Measurements from ENCODE around the gene TIMP3.

TIMP3 gene

DNA sequence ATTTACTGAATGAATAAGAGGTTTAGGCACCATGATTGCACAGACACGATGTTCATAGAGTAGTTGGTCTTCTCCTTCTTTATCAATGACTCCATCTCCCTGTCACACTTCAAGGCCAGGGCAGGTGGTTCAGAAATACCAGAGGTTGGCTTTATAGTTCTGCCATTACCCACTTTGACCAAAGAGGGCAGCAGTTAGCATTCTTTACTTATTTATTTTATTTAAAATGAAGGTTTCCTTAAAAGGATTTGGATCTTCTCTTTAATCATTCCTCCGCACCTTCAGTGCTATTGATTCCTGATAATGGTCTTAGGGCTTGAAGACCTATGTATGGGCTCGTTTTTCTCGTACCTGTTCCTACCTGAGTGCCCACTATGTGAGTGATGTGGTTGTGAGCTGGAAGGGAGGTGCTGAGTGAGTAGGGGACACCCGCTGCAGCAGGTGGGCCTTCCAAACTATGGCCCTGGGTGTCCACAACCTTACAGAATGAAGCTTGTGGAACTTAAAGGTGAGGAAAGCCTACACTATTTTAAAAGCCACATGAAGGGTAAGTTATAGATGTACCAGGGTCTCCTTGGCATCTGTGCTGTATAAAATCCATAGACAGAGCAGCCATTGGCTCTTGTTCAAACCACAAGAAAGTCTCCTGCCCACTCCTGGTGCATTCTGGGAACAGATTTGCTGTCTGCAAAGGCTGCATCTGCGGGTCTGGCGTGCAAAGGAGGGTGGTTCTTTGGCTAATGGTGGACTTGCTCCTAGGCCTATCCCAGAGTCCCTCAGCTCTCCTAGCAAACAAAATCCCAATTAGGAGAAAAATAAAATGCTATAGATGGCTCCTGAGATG is 35.0 kb downstream of the TIMP3 start:
- Histone ChIP-seq H3K36me3 (ENCODE audit: insufficient read depth, low read length) (no peaks in the 10 kb centered on the region), H3K27me3 (ENCODE audit: insufficient read depth, low read length) (no peaks in the 10 kb centered on the region), H3K9me3 (ENCODE audit: insufficient read depth, low read depth, low read length) (no peaks in the 10 kb centered on the region), H3K9ac (ENCODE audit: low read depth, low read length) (no peak overlapping the region), H3K4me3 (ENCODE audit: low read length) (no peak overlapping the region), H3K27ac (ENCODE audit: low read depth, low read length) (no peak overlapping the region), H3K4me1 (ENCODE audit: insufficient read depth, low read length) (no peaks in the 10 kb centered on the region)
- WGBS = 79% methylated on average over 7 of the region's 7 CpGs

DNA sequence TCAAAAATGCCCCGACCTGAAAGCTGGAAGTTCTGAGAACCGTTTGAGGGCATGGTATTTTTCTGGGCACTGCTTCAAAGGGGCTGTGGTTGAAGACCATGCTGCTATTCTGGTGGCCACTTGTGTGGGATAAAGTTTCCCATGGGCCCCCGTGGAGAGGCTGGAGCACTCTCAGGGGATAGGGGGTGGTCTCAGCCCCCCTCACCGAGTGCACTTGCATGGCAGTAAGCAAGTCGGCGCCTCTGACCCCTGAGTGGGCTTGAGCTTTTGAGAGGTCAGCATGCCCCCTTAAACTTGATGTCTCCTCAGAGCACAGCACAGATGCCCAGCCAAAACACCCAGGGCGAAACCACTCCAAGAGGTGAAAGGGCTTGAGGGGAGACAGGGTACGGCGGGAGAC is 35.6 kb downstream of the TIMP3 start:
- Histone ChIP-seq H3K9ac (ENCODE audit: low read depth, low read length) (no peak overlapping the region), H3K9me3 (ENCODE audit: insufficient read depth, low read depth, low read length) (no peaks in the 10 kb centered on the region), H3K4me1 (ENCODE audit: insufficient read depth, low read length) (no peaks in the 10 kb centered on the region), H3K27ac (ENCODE audit: low read depth, low read length) (no peak overlapping the region), H3K27me3 (ENCODE audit: insufficient read depth, low read length) (no peaks in the 10 kb centered on the region), H3K36me3 (ENCODE audit: insufficient read depth, low read length) (no peaks in the 10 kb centered on the region), H3K4me3 (ENCODE audit: low read length) (no peak overlapping the region)
- 88% methylated on average over 9 of the region's 9 CpGs for WGBS

DNA sequence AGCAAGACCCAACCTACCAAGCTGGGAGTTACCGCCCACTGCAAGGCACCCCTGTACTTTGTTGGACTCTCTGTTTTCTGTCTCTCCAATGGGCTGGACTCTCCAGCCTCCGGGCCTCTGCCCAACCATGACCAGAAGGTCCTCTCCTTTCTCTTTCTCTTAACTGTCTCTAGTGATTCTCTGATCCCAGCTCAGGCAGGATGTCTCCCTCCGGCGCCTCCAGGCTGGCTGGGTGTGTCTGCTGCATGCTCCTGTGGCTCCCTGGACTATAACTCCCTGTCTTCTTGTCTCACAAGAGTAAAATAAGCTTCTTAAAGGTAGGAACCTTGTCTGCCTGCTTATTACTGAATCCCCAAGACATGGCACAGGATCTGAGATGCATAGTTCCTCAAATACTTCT is 36.3 kb downstream of the TIMP3 start:
- Histone ChIP-seq H3K27ac (ENCODE audit: low read depth, low read length) (no peak overlapping the region), H3K9me3 (ENCODE audit: insufficient read depth, low read depth, low read length) (no peaks in the 10 kb centered on the region), H3K4me1 (ENCODE audit: insufficient read depth, low read length) (no peaks in the 10 kb centered on the region), H3K36me3 (ENCODE audit: insufficient read depth, low read length) (no peaks in the 10 kb centered on the region), H3K27me3 (ENCODE audit: insufficient read depth, low read length) (no peaks in the 10 kb centered on the region), H3K9ac (ENCODE audit: low read depth, low read length) (no peak overlapping the region), H3K4me3 (ENCODE audit: low read length) (no peak overlapping the region)
- 94% methylated on average over 4 of the region's 4 CpGs for WGBS

DNA sequence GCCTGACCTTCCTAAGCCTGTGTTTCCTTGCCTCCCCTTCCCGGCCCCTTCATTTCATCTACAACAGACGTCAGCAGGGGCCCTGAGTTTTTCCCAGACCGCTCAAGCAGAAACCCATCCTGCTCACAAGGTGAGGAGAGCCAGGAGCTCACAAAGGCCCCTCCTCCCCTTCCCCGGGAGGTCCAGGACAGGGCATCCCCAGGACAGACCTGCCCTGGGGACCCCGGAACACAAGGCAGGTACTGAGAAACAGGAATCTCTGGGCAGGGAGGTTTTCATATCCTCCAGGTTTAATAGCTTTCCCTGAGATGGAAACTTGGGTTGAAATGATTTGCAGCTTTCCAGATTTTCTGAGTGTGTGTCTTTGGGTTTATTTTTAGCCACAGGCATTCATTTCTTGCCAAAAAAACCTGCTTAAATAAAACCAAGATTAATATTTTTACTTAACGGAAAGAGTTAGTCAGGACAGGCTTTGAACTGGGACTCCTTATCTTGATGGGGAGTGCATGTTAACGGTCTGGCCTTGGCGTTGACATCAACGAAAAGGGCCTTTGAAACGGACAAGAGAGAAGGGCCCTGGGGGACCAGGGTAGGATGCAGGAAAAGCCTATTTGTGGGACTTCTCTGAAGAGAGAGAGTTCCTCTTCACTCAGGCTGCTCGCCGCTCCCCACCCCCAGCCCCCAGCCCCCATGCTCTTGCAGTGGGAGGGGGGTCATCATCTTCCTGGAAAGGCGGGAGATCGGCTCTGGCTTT is 38.5 kb downstream of the TIMP3 start:
- 84% methylated on average over 14 of the region's 14 CpGs for WGBS

DNA sequence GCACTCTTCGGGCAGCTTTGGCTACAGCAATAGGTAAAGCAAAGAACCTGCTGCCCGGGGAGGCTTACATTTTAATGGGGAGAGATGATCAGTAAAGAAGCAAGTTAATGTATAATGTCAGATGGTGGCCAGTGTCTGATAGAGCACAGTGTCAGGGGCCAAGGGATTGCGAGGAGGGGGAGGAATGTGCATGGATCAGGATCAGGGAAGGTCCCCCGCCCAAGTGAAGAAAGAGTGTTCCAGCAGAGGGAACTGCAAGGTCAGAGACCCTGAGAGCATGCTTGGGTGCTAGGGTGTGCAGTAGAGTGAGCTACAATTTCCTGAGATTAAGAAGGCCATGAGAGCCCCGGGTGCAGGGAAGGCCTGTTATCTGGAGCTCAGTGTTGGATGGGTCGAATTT is 39.7 kb downstream of the TIMP3 start:
- H3K4me3 ChIP-seq (ENCODE audit: low read length) = no peak overlapping the region
- no peak overlapping the region for H3K27ac ChIP-seq (ENCODE audit: low read depth, low read length)
- H3K4me1 ChIP-seq (ENCODE audit: insufficient read depth, low read length) = no peaks in the 10 kb centered on the region
- 90% methylated on average over 6 of the region's 6 CpGs for WGBS
- no peaks in the 10 kb centered on the region for H3K9me3 ChIP-seq (ENCODE audit: insufficient read depth, low read depth, low read length)
- H3K27me3 ChIP-seq (ENCODE audit: insufficient read depth, low read length) = no peaks in the 10 kb centered on the region
- 0 out of 2 replicates have a peak, but pooled peaks cover 3% of the 10 kb centered on the region for H3K36me3 ChIP-seq (ENCODE audit: insufficient read depth, low read length)
- no peak overlapping the region for H3K9ac ChIP-seq (ENCODE audit: low read depth, low read length)

More for the DNA sequence above, 38.5 kb downstream of the TIMP3 start:
- Histone ChIP-seq H3K4me1 (ENCODE audit: insufficient read depth, low read length) (no peaks in the 10 kb centered on the region), H3K36me3 (ENCODE audit: insufficient read depth, low read length) (0 out of 2 replicates have a peak, but pooled peaks cover 3% of the 10 kb centered on the region), H3K4me3 (ENCODE audit: low read length) (no peak overlapping the region), H3K27me3 (ENCODE audit: insufficient read depth, low read length) (no peaks in the 10 kb centered on the region), H3K9ac (ENCODE audit: low read depth, low read length) (no peak overlapping the region), H3K27ac (ENCODE audit: low read depth, low read length) (no peak overlapping the region), H3K9me3 (ENCODE audit: insufficient read depth, low read depth, low read length) (no peaks in the 10 kb centered on the region)

DNA sequence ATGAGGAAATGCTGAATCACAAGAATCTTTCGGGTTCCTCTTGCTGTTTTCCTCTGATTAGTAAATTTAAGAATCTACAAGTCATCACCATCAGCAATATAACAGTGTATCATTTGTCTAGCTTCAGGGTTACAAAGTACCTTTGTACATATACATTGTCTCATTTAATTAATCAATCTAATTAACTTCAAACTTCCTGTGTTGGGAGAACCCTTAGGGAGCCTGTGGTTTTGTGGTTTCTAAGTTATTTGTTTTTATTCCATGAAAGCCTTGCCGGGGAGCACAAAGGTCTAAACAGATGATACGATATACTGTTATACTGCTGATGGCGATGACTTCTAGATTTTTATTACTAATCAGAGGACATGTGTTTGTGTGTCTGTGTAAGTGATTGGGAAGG is 41.0 kb downstream of the TIMP3 start:
- H3K27ac ChIP-seq (ENCODE audit: low read depth, low read length) = no peak overlapping the region
- no peak overlapping the region for H3K4me3 ChIP-seq (ENCODE audit: low read length)
- H3K36me3 ChIP-seq (ENCODE audit: insufficient read depth, low read length) = 0 out of 2 replicates have a peak, but pooled peaks cover 3% of the 10 kb centered on the region
- H3K9me3 ChIP-seq (ENCODE audit: insufficient read depth, low read depth, low read length) = no peaks in the 10 kb centered on the region
- H3K27me3 ChIP-seq (ENCODE audit: insufficient read depth, low read length) = no peaks in the 10 kb centered on the region
- WGBS = 89% methylated on average over 4 of the region's 4 CpGs
- H3K4me1 ChIP-seq (ENCODE audit: insufficient read depth, low read length) = no peaks in the 10 kb centered on the region
- no peak overlapping the region for H3K9ac ChIP-seq (ENCODE audit: low read depth, low read length)

DNA sequence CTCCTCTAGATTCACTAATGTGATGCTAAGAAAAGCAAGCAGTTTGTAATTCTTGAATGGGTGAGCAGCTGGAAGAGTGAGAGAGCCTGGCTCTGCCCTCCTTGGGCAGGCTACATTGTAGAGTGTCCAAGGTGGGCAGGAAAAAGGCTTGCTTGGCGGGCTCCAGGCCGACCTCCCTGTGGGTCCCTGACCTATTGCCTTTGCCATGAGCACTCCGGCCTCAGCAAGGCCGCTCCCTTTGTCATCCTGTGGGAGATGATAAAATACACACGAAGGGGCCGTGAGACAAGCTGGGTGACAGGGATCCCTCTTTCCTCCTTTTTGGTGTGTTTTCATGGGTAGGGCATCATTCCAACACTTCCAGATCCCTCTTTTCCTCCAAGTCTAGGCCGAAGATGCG is 41.8 kb downstream of the TIMP3 start:
- WGBS = 94% methylated on average over 8 of the region's 8 CpGs
- Histone ChIP-seq H3K4me1 (ENCODE audit: insufficient read depth, low read length) (no peaks in the 10 kb centered on the region), H3K9ac (ENCODE audit: low read depth, low read length) (no peak overlapping the region), H3K27ac (ENCODE audit: low read depth, low read length) (no peak overlapping the region), H3K9me3 (ENCODE audit: insufficient read depth, low read depth, low read length) (no peaks in the 10 kb centered on the region), H3K27me3 (ENCODE audit: insufficient read depth, low read length) (no peaks in the 10 kb centered on the region), H3K36me3 (ENCODE audit: insufficient read depth, low read length) (0 out of 2 replicates have a peak, but pooled peaks cover 3% of the 10 kb centered on the region), H3K4me3 (ENCODE audit: low read length) (no peak overlapping the region)

DNA sequence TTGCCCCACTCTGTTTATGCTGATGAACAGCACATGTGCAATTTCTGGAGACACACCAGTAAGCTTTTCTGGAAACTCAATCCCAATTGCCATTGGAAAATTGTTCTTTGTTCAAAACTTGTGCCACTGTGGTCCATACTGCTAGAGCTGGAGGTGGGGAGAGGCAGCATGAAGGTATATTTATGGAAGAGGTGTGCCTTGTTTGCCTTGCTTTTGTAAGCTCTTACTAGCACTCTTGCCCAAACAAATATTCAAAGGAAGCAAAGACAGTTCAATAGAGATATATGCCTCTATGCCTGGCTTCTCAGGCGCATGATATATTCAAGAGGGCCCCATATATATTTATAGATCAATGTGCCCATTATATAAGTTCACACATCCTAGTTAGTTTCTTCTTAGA is 42.7 kb downstream of the TIMP3 start:
- Histone ChIP-seq H3K4me1 (ENCODE audit: insufficient read depth, low read length) (no peaks in the 10 kb centered on the region), H3K27me3 (ENCODE audit: insufficient read depth, low read length) (no peaks in the 10 kb centered on the region), H3K36me3 (ENCODE audit: insufficient read depth, low read length) (0 out of 2 replicates have a peak, but pooled peaks cover 3% of the 10 kb centered on the region), H3K9ac (ENCODE audit: low read depth, low read length) (no peak overlapping the region), H3K9me3 (ENCODE audit: insufficient read depth, low read depth, low read length) (no peaks in the 10 kb centered on the region), H3K4me3 (ENCODE audit: low read length) (no peak overlapping the region), H3K27ac (ENCODE audit: low read depth, low read length) (no peak overlapping the region)
- WGBS = 100% methylated on average over 1 of the region's 1 CpG

DNA sequence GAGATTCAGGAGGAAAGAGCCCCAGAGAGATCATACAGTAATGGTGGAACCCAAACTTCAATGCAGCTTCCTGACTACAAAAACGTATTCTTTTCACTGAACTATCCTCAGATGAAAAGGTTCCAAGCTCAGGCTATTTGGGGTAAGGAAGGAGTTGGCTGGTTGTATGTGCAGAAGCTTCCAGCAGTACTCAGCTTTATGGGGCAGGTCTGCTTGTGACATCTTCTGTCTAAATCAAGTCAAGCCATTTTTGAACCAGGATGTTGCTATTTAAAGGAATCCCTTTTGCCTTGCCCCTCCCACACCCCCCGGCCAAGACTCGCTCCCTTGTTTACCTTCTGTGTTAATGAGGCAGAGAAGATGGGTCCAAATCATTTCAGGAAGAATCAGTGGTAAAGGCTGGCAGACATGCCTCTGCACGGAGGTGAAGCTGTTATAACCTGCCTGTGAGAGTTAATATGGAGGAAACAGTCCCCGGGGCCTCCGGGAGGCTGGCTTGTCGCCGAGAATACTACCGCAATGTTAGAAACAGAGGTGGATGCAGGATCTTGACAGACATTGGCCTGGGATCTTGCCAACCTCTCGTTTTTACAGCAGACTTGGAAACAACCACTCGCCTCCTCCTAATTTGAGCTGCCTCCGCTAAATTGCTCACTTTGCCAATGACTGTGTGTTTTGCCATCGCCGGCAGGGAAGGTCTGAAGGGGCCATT is 45.4 kb downstream of the TIMP3 start:
- no peaks in the 10 kb centered on the region for H3K9me3 ChIP-seq (ENCODE audit: insufficient read depth, low read depth, low read length)
- no peaks in the 10 kb centered on the region for H3K27me3 ChIP-seq (ENCODE audit: insufficient read depth, low read length)
- 92% methylated on average over 14 of the region's 14 CpGs for WGBS
- H3K27ac ChIP-seq (ENCODE audit: low read depth, low read length) = no peak overlapping the region
- no peak overlapping the region for H3K9ac ChIP-seq (ENCODE audit: low read depth, low read length)
- H3K4me3 ChIP-seq (ENCODE audit: low read length) = no peak overlapping the region
- 0 out of 2 replicates have a peak, but pooled peaks cover 3% of the 10 kb centered on the region for H3K36me3 ChIP-seq (ENCODE audit: insufficient read depth, low read length)
- H3K4me1 ChIP-seq (ENCODE audit: insufficient read depth, low read length) = no peaks in the 10 kb centered on the region

DNA sequence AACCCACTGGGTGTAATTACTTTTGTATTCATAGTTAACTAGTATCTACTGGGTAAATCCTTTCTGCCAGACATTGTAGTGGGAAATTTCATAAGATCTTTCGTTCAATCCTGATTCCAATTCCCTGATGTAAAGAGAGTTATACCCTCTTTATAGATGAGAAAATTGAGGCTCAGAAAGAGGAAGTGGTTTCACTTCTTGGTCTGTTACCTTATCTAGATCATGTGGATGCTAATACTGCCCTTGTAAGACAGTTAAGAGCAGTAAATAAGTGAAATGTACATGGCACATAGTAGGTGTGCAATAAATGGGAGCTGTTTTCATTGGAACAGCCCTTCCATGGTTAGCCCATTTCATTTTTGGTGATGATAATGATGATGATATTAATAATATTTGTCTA is 46.7 kb downstream of the TIMP3 start:
- Histone ChIP-seq H3K9ac (ENCODE audit: low read depth, low read length) (no peak overlapping the region), H3K27me3 (ENCODE audit: insufficient read depth, low read length) (no peaks in the 10 kb centered on the region)
- WGBS = no CpG with 5 or more reads among the region's 1 CpG

DNA sequence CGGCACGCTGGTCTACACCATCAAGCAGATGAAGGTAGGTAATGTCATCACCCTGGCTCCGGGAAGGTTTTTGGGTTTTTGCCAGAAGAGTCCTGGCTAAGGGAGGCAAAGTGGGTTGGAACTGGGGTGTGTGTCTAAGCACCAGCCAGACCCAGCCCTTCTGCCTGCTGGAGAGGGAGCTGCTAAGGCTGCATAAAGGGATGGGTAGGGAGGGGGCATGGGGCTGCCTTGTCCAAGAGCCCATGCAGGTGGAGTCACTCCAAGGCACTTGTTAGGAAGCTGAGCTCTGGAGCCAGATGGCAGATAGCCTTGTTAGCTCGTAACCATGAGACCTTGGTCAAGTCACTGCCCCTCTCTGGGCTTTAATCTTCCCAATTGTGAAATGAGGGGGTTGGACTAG is 48.0 kb downstream of the TIMP3 start:
- H3K9ac ChIP-seq (ENCODE audit: low read depth, low read length) = no peak overlapping the region
- H3K4me3 ChIP-seq (ENCODE audit: low read length) = no peak overlapping the region
- no peaks in the 10 kb centered on the region for H3K9me3 ChIP-seq (ENCODE audit: insufficient read depth, low read depth, low read length)
- H3K27ac ChIP-seq (ENCODE audit: low read depth, low read length) = no peak overlapping the region
- H3K27me3 ChIP-seq (ENCODE audit: insufficient read depth, low read length) = no peaks in the 10 kb centered on the region
- 0 out of 2 replicates have a peak, but pooled peaks cover 3% of the 10 kb centered on the region for H3K36me3 ChIP-seq (ENCODE audit: insufficient read depth, low read length)
- H3K4me1 ChIP-seq (ENCODE audit: insufficient read depth, low read length) = no peaks in the 10 kb centered on the region
- 95% methylated on average over 4 of the region's 4 CpGs for WGBS

More for the DNA sequence above, 46.7 kb downstream of the TIMP3 start:
- no peaks in the 10 kb centered on the region for H3K9me3 ChIP-seq (ENCODE audit: insufficient read depth, low read depth, low read length)
- no peak overlapping the region for H3K4me3 ChIP-seq (ENCODE audit: low read length)
- H3K27ac ChIP-seq (ENCODE audit: low read depth, low read length) = no peak overlapping the region
- no peaks in the 10 kb centered on the region for H3K4me1 ChIP-seq (ENCODE audit: insufficient read depth, low read length)
- H3K36me3 ChIP-seq (ENCODE audit: insufficient read depth, low read length) = 0 out of 2 replicates have a peak, but pooled peaks cover 3% of the 10 kb centered on the region
